Measurements from ENCODE around the gene SBNO1.

Gene SBNO1

GRCh38 chr12:123269395-123269892 is 95.2 kb downstream of the SBNO1 start:
- TF ChIP-seq TAF1 (IDR thresholded peaks at IDR 0.05; ENCODE audit: borderline replicate concordance, insufficient read depth, low read length) = no peak
- no peak for TF ChIP-seq SIN3A (IDR thresholded peaks at IDR 0.05; ENCODE audit: borderline replicate concordance, insufficient read depth, low read length)
- no peak for TF ChIP-seq POLR2AphosphoS5 (IDR thresholded peaks at IDR 0.05; ENCODE audit: low read depth, low read length)
- no peak for TF ChIP-seq FOXP2 (optimal IDR thresholded peaks at IDR 0.05; ENCODE audit: borderline replicate concordance, extremely low read depth, extremely low read length, insufficient read depth)
- no peak for TF ChIP-seq REST (IDR thresholded peaks at IDR 0.05; ENCODE audit: insufficient read depth in 1 of 2, low read depth in 2 of 2, low read length in 2 of 2)

- TF ChIP-seq POLR2AphosphoS5 (IDR thresholded peaks at IDR 0.05; ENCODE audit: low read depth, low read length) (no peak), FOXP2 (optimal IDR thresholded peaks at IDR 0.05; ENCODE audit: borderline replicate concordance, extremely low read depth, extremely low read length, insufficient read depth) (no peak), TAF1 (IDR thresholded peaks at IDR 0.05; ENCODE audit: borderline replicate concordance, insufficient read depth, low read length) (no peak), REST (IDR thresholded peaks at IDR 0.05; ENCODE audit: insufficient read depth in 1 of 2, low read depth in 2 of 2, low read length in 2 of 2) (no peak), SIN3A (IDR thresholded peaks at IDR 0.05; ENCODE audit: borderline replicate concordance, insufficient read depth, low read length) (no peak)
Measured at GRCh38 chr12:123268850-123269249, 95.8 kb downstream of the SBNO1 start.

GRCh38 chr12:123267991-123268843 is 96.4 kb downstream of the SBNO1 start:
- no peak for TF ChIP-seq SIN3A (IDR thresholded peaks at IDR 0.05; ENCODE audit: borderline replicate concordance, insufficient read depth, low read length)
- TF ChIP-seq POLR2AphosphoS5 (IDR thresholded peaks at IDR 0.05; ENCODE audit: low read depth, low read length) = no peak
- TF ChIP-seq TAF1 (IDR thresholded peaks at IDR 0.05; ENCODE audit: borderline replicate concordance, insufficient read depth, low read length) = no peak
- TF ChIP-seq FOXP2 (optimal IDR thresholded peaks at IDR 0.05; ENCODE audit: borderline replicate concordance, extremely low read depth, extremely low read length, insufficient read depth) = no peak
- no peak for TF ChIP-seq REST (IDR thresholded peaks at IDR 0.05; ENCODE audit: insufficient read depth in 1 of 2, low read depth in 2 of 2, low read length in 2 of 2)

DNA sequence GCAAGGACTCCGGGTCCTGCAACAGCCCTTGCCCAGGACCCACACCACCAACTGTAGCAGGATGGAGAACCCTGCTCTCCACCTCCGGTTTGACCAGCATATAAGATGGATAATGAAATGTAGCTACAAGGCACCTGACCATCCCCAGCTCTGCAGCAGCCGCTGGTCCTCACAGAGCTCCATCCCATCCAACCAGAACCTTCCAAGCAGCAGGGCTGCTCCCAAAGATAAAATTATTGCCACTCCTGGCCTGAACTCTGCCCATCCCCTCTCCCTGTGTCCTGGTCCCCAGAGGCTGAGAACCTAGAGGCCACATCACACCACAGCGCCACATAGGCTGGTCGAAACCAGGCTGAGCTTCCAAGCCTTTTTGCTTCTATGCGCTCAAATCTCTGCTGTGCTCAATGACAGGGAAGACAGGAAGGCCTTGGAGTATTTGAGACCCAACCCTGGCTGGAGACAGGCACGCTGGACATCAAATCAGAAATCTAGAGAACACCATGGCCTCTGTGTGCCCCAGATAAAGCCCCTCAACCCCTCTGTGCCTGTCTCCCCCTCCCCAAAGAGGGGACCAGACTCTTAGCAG is 97.2 kb downstream of the SBNO1 start:
- TF ChIP-seq POLR2AphosphoS5 (IDR thresholded peaks at IDR 0.05; ENCODE audit: low read depth, low read length) (no peak), REST (IDR thresholded peaks at IDR 0.05; ENCODE audit: insufficient read depth in 1 of 2, low read depth in 2 of 2, low read length in 2 of 2) (no peak), FOXP2 (optimal IDR thresholded peaks at IDR 0.05; ENCODE audit: borderline replicate concordance, extremely low read depth, extremely low read length, insufficient read depth) (no peak), TAF1 (IDR thresholded peaks at IDR 0.05; ENCODE audit: borderline replicate concordance, insufficient read depth, low read length) (no peak), SIN3A (IDR thresholded peaks at IDR 0.05; ENCODE audit: borderline replicate concordance, insufficient read depth, low read length) (no peak)
